ENCODE measurements around the gene TENM3.

DNA sequence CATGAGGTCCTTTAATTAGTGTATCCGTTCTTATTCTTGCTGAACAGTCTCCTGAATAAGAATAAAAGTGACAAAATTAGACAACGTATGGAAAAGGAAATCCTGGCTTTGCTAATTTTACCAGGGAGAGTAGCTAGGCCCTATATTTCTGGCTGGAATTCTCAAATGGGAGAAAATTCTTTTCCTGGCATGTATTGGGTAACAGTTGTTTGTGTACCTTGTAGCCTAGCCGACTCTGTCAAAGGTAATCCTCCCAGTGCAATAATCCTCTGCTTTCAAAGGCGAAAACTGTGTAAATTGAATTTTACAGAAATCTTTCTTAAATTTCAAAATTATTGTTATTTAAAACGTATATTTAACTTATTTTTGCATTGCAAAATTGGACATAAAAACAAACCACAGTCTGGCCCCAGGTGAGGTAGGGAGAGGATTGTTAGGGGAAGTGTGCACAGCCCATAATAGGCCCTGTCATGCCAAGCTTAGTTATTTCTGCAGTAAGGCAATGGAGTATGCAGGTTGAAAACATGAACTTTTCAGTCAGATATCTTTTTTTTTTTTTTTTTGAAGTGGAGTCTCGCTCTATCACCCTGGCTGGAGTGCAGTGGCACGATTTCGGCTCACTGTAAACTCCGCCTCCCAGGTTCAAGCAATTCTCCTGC, 18.9 kb upstream of the TENM3 start:
- TF ChIP-seq POLR2A (IDR thresholded peaks at IDR 0.05; ENCODE audit: low read depth, low read length) (no peak), GATA2 (IDR thresholded peaks at IDR 0.05; ENCODE audit: insufficient read depth, insufficient read length, low read depth, low read length) (no peak), EZH2 (IDR thresholded peaks at IDR 0.05; ENCODE audit: borderline replicate concordance, low read depth, low read length, severe bottlenecking) (no peak)
- TF ChIP-seq, protein P1, sequence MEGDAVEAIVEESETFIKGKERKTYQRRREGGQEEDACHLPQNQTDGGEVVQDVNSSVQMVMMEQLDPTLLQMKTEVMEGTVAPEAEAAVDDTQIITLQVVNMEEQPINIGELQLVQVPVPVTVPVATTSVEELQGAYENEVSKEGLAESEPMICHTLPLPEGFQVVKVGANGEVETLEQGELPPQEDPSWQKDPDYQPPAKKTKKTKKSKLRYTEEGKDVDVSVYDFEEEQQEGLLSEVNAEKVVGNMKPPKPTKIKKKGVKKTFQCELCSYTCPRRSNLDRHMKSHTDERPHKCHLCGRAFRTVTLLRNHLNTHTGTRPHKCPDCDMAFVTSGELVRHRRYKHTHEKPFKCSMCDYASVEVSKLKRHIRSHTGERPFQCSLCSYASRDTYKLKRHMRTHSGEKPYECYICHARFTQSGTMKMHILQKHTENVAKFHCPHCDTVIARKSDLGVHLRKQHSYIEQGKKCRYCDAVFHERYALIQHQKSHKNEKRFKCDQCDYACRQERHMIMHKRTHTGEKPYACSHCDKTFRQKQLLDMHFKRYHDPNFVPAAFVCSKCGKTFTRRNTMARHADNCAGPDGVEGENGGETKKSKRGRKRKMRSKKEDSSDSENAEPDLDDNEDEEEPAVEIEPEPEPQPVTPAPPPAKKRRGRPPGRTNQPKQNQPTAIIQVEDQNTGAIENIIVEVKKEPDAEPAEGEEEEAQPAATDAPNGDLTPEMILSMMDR (IDR thresholded peaks at IDR 0.05; ENCODE audit: extremely low read depth in 1 of 2, insufficient read depth in 1 of 2, low read depth in 1 of 2, low read length in 2 of 2): no peak
